ENCODE measurements around the gene TBC1D7. TPM values are rescaled to one million over a fixed set of nuclear protein-coding genes. Genes with fewer than 3 reads are reported as not detected.

The TBC1D7 gene
- total RNA-seq, 1 experiment from 2014 or later: 44.9 TPM

GRCh38 chr6:13373488-13373886 is 45.1 kb upstream of the TBC1D7 start:
- DNase-seq (ENCODE audit: low spot score) (no peak), ATAC-seq (no peak)
- Mint-ChIP-seq H3K4me3 (no peak overlapping the region), H3K9me3 (peaks cover 6% of the 10 kb centered on the region; the same call in 1 of the 2 replicates), H3K27ac (no peak overlapping the region), H3K4me1 (peaks cover 15% of the 10 kb centered on the region), H3K27me3 (ENCODE audit: low read depth) (no peaks in the 10 kb centered on the region), H3K36me3 (no peaks in the 10 kb centered on the region)
- POLR2A ChIA-PET: no interaction called here
- CTCF ChIA-PET: interaction anchor here (1.2 kb wide), 1 partner anchor 201 kb away, joined by 5 read pairs; the partner anchor contains the start of gene SIRT5
- no peak for TF ChIP-seq PRDM15 (CRISPR knock-in tag; IDR thresholded peaks at IDR 0.05)
- no peak for TF ChIP-seq ZNF416 (CRISPR knock-in tag; IDR thresholded peaks at IDR 0.05)
- no peak for TF ChIP-seq ZNF671 (CRISPR knock-in tag; IDR thresholded peaks at IDR 0.05)
- TF ChIP-seq ZNF425 (CRISPR knock-in tag; conservative IDR thresholded peaks at IDR 0.05): no peak
- no peak for TF ChIP-seq NFYB (CRISPR knock-in tag; conservative IDR thresholded peaks at IDR 0.05; ENCODE audit: low read depth)
- no peak for TF ChIP-seq PRRX2 (CRISPR knock-in tag; IDR thresholded peaks at IDR 0.05)
- TF ChIP-seq TCF7 (CRISPR knock-in tag; IDR thresholded peaks at IDR 0.05; ENCODE audit: low read depth): no peak
- TF ChIP-seq HMGXB4 (CRISPR knock-in tag; IDR thresholded peaks at IDR 0.05): no peak
- TF ChIP-seq CREB1 (CRISPR knock-in tag; IDR thresholded peaks at IDR 0.05): no peak
- TF ChIP-seq STAT6 (CRISPR knock-in tag; conservative IDR thresholded peaks at IDR 0.05; ENCODE audit: low read depth): no peak
- no peak for TF ChIP-seq FOXK1 (CRISPR knock-in tag; IDR thresholded peaks at IDR 0.05)
- no peak for TF ChIP-seq E2F1 (CRISPR knock-in tag; IDR thresholded peaks at IDR 0.05)
- no peak for TF ChIP-seq PREB (CRISPR knock-in tag; IDR thresholded peaks at IDR 0.05; ENCODE audit: borderline replicate concordance)
- TF ChIP-seq GRHL2 (CRISPR knock-in tag; IDR thresholded peaks at IDR 0.05; ENCODE audit: insufficient replicate concordance, severe bottlenecking): no peak

Data from WTC11 (cell line).